ENCODE results near the gene CARMIL3. TPM values are rescaled to one million over a fixed set of nuclear protein-coding genes. Genes with fewer than 3 reads are reported as not detected.

The CARMIL3 gene
- total and polyA plus RNA-seq, 2 donors: 0.33 to 1.5 TPM

GRCh38 chr14:24052656-24053547, 1.1 kb downstream of the CARMIL3 start:
- H3K27ac ChIP-seq (ENCODE audit: low read depth): no peak overlapping the region
- peak overlapping the region; percentile 73 for H3K4me3 ChIP-seq (ENCODE audit: low read depth, low read length)
- no peaks in the 10 kb centered on the region for H3K4me1 ChIP-seq (ENCODE audit: insufficient read depth)
- no peak for DNase-seq (ENCODE audit: extremely low spot score)
- 55% methylated on average over 20 of the region's 20 CpGs for WGBS
- no peaks in the 10 kb centered on the region for H3K36me3 ChIP-seq (ENCODE audit: insufficient read depth)

GRCh38 chr14:24053548-24054323, 1.9 kb downstream of the CARMIL3 start:
- no peak overlapping the region for H3K27ac ChIP-seq (ENCODE audit: low read depth)
- no peak overlapping the region for H3K4me3 ChIP-seq (ENCODE audit: low read depth, low read length)
- DNase-seq (ENCODE audit: extremely low spot score): no peak
- H3K4me1 ChIP-seq (ENCODE audit: insufficient read depth): no peaks in the 10 kb centered on the region
- no peaks in the 10 kb centered on the region for H3K36me3 ChIP-seq (ENCODE audit: insufficient read depth)
- WGBS: 81% methylated on average over 10 of the region's 10 CpGs

DNA sequence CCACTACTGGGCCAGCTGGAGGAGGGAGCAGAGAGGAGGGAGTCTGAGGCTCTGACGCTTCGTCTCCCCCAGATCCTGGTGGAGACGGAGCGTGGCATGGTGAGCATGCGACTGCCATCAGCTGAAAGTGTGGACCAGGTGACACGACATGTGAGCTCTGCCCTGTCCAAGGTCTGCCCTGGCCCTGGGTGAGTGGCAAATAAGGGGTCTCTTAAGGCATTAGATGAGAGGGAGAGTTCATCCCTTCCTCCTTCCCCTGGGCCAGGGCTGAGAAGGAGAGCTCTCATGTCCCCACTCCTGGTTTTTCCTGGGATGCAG, 2.5 kb downstream of the CARMIL3 start:
- DNase-seq (ENCODE audit: extremely low spot score): no peak
- Histone ChIP-seq H3K36me3 (ENCODE audit: insufficient read depth) (no peaks in the 10 kb centered on the region), H3K4me1 (ENCODE audit: insufficient read depth) (no peaks in the 10 kb centered on the region), H3K27ac (ENCODE audit: low read depth) (no peak overlapping the region), H3K4me3 (ENCODE audit: low read depth, low read length) (no peak overlapping the region)
- WGBS: 91% methylated on average over 6 of the region's 6 CpGs

GRCh38 chr14:24054646-24055045, 2.8 kb downstream of the CARMIL3 start:
- Histone ChIP-seq H3K4me3 (ENCODE audit: low read depth, low read length) (no peak overlapping the region), H3K27ac (ENCODE audit: low read depth) (no peak overlapping the region), H3K36me3 (ENCODE audit: insufficient read depth) (no peaks in the 10 kb centered on the region), H3K4me1 (ENCODE audit: insufficient read depth) (no peaks in the 10 kb centered on the region)
- no peak for DNase-seq (ENCODE audit: extremely low spot score)
- 90% methylated on average over 9 of the region's 9 CpGs for WGBS

DNA sequence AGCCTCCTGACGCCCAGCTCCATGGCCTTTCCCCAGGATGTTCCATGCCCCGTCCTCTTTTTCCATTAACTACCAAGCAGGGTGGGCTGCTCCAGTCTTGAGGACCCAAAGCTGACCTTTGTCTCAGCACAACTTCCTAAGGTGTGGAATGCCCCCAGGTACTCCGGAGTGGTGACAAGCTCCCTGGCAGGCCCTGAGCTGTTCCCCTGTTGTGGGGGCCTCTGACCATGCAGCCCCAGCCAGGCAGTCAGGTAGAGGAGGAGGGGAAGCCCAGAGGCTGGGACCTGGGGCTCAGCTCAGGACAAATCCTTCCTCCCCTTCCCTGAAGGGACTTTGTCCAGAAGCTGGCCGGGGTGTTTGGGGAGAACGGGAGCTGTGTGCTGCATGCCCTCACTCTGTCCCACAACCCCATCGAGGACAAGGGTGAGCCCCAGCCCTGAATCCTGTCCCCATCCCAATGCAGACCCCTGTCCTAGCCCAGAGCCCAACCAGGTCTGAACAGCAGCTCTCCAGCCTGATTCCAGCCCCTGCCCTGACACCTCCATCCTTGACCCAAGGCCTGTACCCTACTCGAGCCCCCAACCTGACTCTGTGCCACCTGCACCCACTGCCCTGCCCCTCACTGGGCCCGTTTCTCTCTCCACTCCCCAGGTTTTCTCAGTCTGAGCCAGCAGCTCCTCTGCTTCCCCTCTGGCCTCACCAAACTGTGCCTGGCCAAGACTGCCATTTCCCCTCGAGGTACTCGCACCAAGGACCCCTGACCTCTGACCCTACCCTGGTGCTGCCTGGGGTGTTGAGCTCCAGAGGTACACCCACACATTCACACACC, 4.4 kb downstream of the CARMIL3 start:
- whole genome bisulfite sequencing: 79% methylated on average over 10 of the region's 10 CpGs
- no peaks in the 10 kb centered on the region for H3K36me3 ChIP-seq (ENCODE audit: insufficient read depth)
- DNase-seq (ENCODE audit: extremely low spot score): no peak
- H3K4me3 ChIP-seq (ENCODE audit: low read depth, low read length): no peak overlapping the region
- no peaks in the 10 kb centered on the region for H3K4me1 ChIP-seq (ENCODE audit: insufficient read depth)
- no peak overlapping the region for H3K27ac ChIP-seq (ENCODE audit: low read depth)

- H3K4me1 ChIP-seq (ENCODE audit: insufficient read depth): no peaks in the 10 kb centered on the region
- H3K4me3 ChIP-seq (ENCODE audit: low read depth, low read length): no peak overlapping the region
- no peak for DNase-seq (ENCODE audit: extremely low spot score)
- H3K27ac ChIP-seq (ENCODE audit: low read depth): no peak overlapping the region
- 67% methylated on average over 8 of the region's 8 CpGs for WGBS
- no peaks in the 10 kb centered on the region for H3K36me3 ChIP-seq (ENCODE audit: insufficient read depth)
These were observed 5.0 kb downstream of the CARMIL3 start for GRCh38 chr14:24056800-24057184.

DNA sequence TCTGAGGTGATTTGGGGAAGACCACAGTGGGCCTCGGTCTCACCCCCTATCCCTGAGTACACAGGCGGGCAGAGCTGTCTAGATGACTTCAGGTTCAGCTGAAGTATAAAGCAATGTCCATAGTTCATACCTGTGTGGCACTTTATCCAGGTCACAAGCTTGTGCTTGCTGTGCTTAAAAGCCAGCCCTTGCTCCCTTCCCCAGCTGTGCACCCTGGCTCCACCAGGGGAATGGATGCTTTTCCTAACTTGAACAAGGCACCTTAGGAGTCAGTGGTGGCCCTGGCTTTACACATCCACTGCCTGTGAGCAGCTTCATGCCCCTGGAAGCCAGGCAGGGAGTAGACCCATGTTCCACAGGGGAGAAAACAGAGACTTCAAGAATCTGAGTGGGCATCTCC, 5.5 kb downstream of the CARMIL3 start:
- no peak for DNase-seq (ENCODE audit: extremely low spot score)
- H3K36me3 ChIP-seq (ENCODE audit: insufficient read depth): no peaks in the 10 kb centered on the region
- no peak overlapping the region for H3K4me3 ChIP-seq (ENCODE audit: low read depth, low read length)
- no peak overlapping the region for H3K27ac ChIP-seq (ENCODE audit: low read depth)
- 79% methylated on average over 2 of the region's 2 CpGs for WGBS
- H3K4me1 ChIP-seq (ENCODE audit: insufficient read depth): no peaks in the 10 kb centered on the region

GRCh38 chr14:24057867-24058259, 6.1 kb downstream of the CARMIL3 start:
- Histone ChIP-seq H3K4me1 (ENCODE audit: insufficient read depth) (no peaks in the 10 kb centered on the region), H3K4me3 (ENCODE audit: low read depth, low read length) (no peak overlapping the region), H3K36me3 (ENCODE audit: insufficient read depth) (no peaks in the 10 kb centered on the region), H3K27ac (ENCODE audit: low read depth) (no peak overlapping the region)
- DNase-seq (ENCODE audit: extremely low spot score): no peak
- WGBS: 65% methylated on average over 14 of the region's 14 CpGs

- WGBS: 50% methylated on average over 7 of the region's 7 CpGs
- DNase-seq (ENCODE audit: extremely low spot score): peak; percentile 48
- no peaks in the 10 kb centered on the region for H3K4me1 ChIP-seq (ENCODE audit: insufficient read depth)
- no peak overlapping the region for H3K4me3 ChIP-seq (ENCODE audit: low read depth, low read length)
- H3K36me3 ChIP-seq (ENCODE audit: insufficient read depth): no peaks in the 10 kb centered on the region
- H3K27ac ChIP-seq (ENCODE audit: low read depth): no peak overlapping the region
These were observed 6.6 kb downstream of the CARMIL3 start for GRCh38 chr14:24058260-24058950.

GRCh38 chr14:24058951-24059475, 7.2 kb downstream of the CARMIL3 start:
- 90% methylated on average over 10 of the region's 10 CpGs for WGBS
- DNase-seq (ENCODE audit: extremely low spot score): no peak
- no peaks in the 10 kb centered on the region for H3K36me3 ChIP-seq (ENCODE audit: insufficient read depth)
- H3K4me3 ChIP-seq (ENCODE audit: low read depth, low read length): no peak overlapping the region
- H3K27ac ChIP-seq (ENCODE audit: low read depth): no peak overlapping the region
- H3K4me1 ChIP-seq (ENCODE audit: insufficient read depth): no peaks in the 10 kb centered on the region

DNA sequence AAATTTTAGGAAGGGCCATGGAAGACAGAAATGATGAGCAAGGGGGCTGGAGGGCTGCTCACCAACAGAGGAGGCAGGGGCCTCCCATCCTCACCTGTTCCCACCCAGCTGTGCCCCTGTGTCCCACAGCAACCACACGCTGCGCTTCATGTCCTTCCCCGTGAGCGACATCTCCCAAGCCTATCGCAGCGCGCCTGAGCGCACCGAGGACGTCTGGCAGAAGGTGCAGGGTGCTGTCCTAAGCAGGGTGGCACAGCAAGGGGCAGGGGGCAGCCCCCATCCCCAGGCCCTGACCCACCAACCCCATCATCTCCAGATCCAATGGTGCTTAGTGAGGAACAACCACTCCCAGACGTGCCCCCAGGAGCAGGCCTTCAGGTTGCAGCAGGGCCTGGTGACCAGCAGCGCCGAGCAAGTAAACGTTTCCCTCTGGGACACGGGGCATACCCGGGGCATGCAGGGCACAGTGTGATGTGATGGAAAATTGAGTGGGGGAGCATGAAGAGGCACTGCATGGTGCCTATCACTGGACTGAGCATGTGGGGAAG, 8.1 kb downstream of the CARMIL3 start:
- H3K4me3 ChIP-seq (ENCODE audit: low read depth, low read length): no peak overlapping the region
- no peak for DNase-seq (ENCODE audit: extremely low spot score)
- H3K36me3 ChIP-seq (ENCODE audit: insufficient read depth): no peaks in the 10 kb centered on the region
- WGBS: 93% methylated on average over 16 of the region's 16 CpGs
- no peak overlapping the region for H3K27ac ChIP-seq (ENCODE audit: low read depth)
- no peaks in the 10 kb centered on the region for H3K4me1 ChIP-seq (ENCODE audit: insufficient read depth)

- H3K27ac ChIP-seq (ENCODE audit: low read depth): no peak overlapping the region
- no peaks in the 10 kb centered on the region for H3K4me1 ChIP-seq (ENCODE audit: insufficient read depth)
- H3K36me3 ChIP-seq (ENCODE audit: insufficient read depth): no peaks in the 10 kb centered on the region
- H3K4me3 ChIP-seq (ENCODE audit: low read depth, low read length): no peak overlapping the region
- no peak for DNase-seq (ENCODE audit: extremely low spot score)
- 93% methylated on average over 10 of the region's 10 CpGs for WGBS
These were observed 8.6 kb downstream of the CARMIL3 start for GRCh38 chr14:24060443-24060842.

Measured in urinary bladder (tissue), 4 donors.